K562 (cell line): Measurements from ENCODE around the gene WASF3. TPM values are rescaled to one million over a fixed set of nuclear protein-coding genes. Genes with fewer than 3 reads are reported as not detected.

Source experiments
- ATAC-seq: fragments of 200-7000 bp; cut with Tn5 transposase; 3 replicates; pipeline ENCODE4 v1.9.1; 2020; ENCODE audit warnings: moderate library complexity
- BruUV-seq: library from RNA; stranded (reverse); fragments of 400-500 nt; replicated peaks from 2 replicates; lab custom pipeline; 2021; lab: Mats Ljungman, UMichigan
- CTCF ChIA-PET: fragments of 300-600 bp; formaldehyde crosslinking; extraction: SDS; loops from one replicate; lab custom pipeline; 2021; ENCODE audit warnings: low intra/inter-chr PET ratio; lab: Yijun Ruan, JAX
- POLR2A ChIA-PET: fragments of 300-600, 350-650 bp; sonication (Branson Sonifier 250); formaldehyde crosslinking; extraction: SDS; loops from one replicate; lab custom pipeline; 2021; ENCODE audit warnings: antibody characterized with exemption, inconsistent platforms; lab: Yijun Ruan, JAX
- DNase-seq, 4 experiments: peaks; one replicate each; pipeline versions ENCODE4 v3.0.0 to v3.0.0-alpha.2; 2011 to 2018; ENCODE audit warnings: low spot score in 3 of 4, mixed read lengths in 3 of 4; ENCODE audit errors: extremely low read depth in 1 of 4
- FAIRE-seq: peaks from 2 replicates; lab custom pipeline; 2011; peaks lifted over from hg19 to GRCh38; lab: Jason Lieb, UNC
- H2AFZ ChIP-seq: 2 replicates; pipeline ENCODE4 v1.6.0; 2011; ENCODE audit warnings: low read depth, low read length, control low read depth, inconsistent platforms
- H3K27ac ChIP-seq: fragments of 200-600 bp; 3 replicates; pipeline ENCODE4 v1.8.0; 2011; ENCODE audit warnings: low read depth, mild to moderate bottlenecking, control low read depth, inconsistent platforms, low read length, moderate library complexity, mixed read lengths; ENCODE audit errors: extremely low read depth
- H3K27me3 ChIP-seq, 2 experiments: fragments of 300-600 bp in 1 of 2; 2 replicates in 1 of 2; 3 replicates in 1 of 2; pipeline versions ENCODE4 v1.6.0 to v1.8.0; 2011; ENCODE audit warnings: inconsistent platforms in 2 of 2, low read length in 2 of 2, mild to moderate bottlenecking in 1 of 2, mixed read lengths in 1 of 2, moderate library complexity in 1 of 2; ENCODE audit not compliant: control insufficient read depth in 2 of 2, insufficient read depth in 2 of 2
- H3K36me3 ChIP-seq: fragments of 300-600 bp; 3 replicates; pipeline ENCODE4 v1.8.0; 2011; ENCODE audit warnings: mild to moderate bottlenecking, low read length, inconsistent platforms; ENCODE audit not compliant: control insufficient read depth, insufficient read depth
- H3K4me1 ChIP-seq, 2 experiments: fragments of 200-600 bp in 1 of 2; replicated peaks in 1 of 2; 2 replicates in 1 of 2; 3 replicates in 1 of 2; pipeline versions ENCODE4 v1.5.1 to v1.8.0; 2011; ENCODE audit warnings: inconsistent platforms in 2 of 2, low read length in 2 of 2, mild to moderate bottlenecking in 1 of 2, mixed read lengths in 1 of 2, moderate library complexity in 1 of 2; ENCODE audit not compliant: control insufficient read depth in 2 of 2, insufficient read depth in 2 of 2
- H3K4me2 ChIP-seq: 2 replicates; pipeline ENCODE4 v1.6.1; 2011; ENCODE audit warnings: low read length, control low read depth, inconsistent platforms, mixed read lengths; ENCODE audit not compliant: insufficient read depth
- H3K4me3 ChIP-seq: fragments of 200-600 bp; sonication (generic), shearing (Covaris generic); 2 replicates; pipeline ENCODE4 v1.5.1; 2016; ENCODE audit warnings: control low read depth, inconsistent platforms
- H3K79me2 ChIP-seq: fragments of 200-600 bp; 3 replicates; pipeline ENCODE4 v1.8.0; 2011; ENCODE audit warnings: low read length, inconsistent platforms; ENCODE audit not compliant: control insufficient read depth, insufficient read depth
- H3K9ac ChIP-seq, 2 experiments: 2 replicates each; pipeline versions ENCODE4 v1.6.0 to v1.6.1; 2011; ENCODE audit warnings: low read depth in 2 of 2, low read length in 2 of 2, control low read depth in 1 of 2, inconsistent platforms in 1 of 2, mild to moderate bottlenecking in 1 of 2, mixed read lengths in 1 of 2; ENCODE audit not compliant: insufficient read depth in 1 of 2
- H3K9me1 ChIP-seq: one replicate; pipeline ENCODE4 v1.6.0; 2011; ENCODE audit warnings: inconsistent platforms, mild to moderate bottlenecking, low read length, moderate library complexity; ENCODE audit not compliant: control insufficient read depth, insufficient read depth
- H3K9me3 ChIP-seq: replicated peaks from 2 replicates; pipeline ENCODE4 v1.5.1; 2011; ENCODE audit warnings: low read depth, low read length, inconsistent platforms; ENCODE audit not compliant: control insufficient read depth, insufficient read depth
- H4K20me1 ChIP-seq: replicated peaks from 2 replicates; pipeline ENCODE4 v1.6.1; 2011; ENCODE audit warnings: low read length, inconsistent platforms, mixed read lengths; ENCODE audit not compliant: control insufficient read depth, insufficient read depth
- BRF1 ChIP-seq: IDR thresholded peaks from 3 replicates; pipeline ENCODE4 v1.6.1; 2011; ENCODE audit warnings: borderline replicate concordance, mild to moderate bottlenecking; ENCODE audit not compliant: insufficient read length; ENCODE audit errors: extremely low read depth
- CSDE1 ChIP-seq, 2 experiments: fragments of 450-650 bp; IDR thresholded peaks; 2 replicates each; pipeline ENCODE4 v1.6.1; 2016; ENCODE audit warnings: mild to moderate bottlenecking in 1 of 2
- ESRRA ChIP-seq: fragments of 450-650 bp; IDR thresholded peaks from 2 replicates; pipeline ENCODE4 v1.6.1; 2014; ENCODE audit warnings: low read depth, mild to moderate bottlenecking, moderate library complexity, borderline replicate concordance
- GATAD2B ChIP-seq: fragments of 450-650 bp; IDR thresholded peaks from 2 replicates; pipeline ENCODE4 v1.6.1; 2017; ENCODE audit warnings: mild to moderate bottlenecking, borderline replicate concordance
- HCFC1 ChIP-seq: IDR thresholded peaks from 2 replicates; pipeline ENCODE4 v1.6.1; 2012; ENCODE audit warnings: low read depth, low read length, improper control_type of control experiment
- JUN ChIP-seq, 2 experiments: sonication (generic) in 1 of 2; formaldehyde crosslinking in 1 of 2; IDR thresholded peaks; 2 replicates each; pipeline versions ENCODE4 v1.6.1 to v1.8.0; 2012 to 2022; ENCODE audit warnings: borderline replicate concordance in 2 of 2, mild to moderate bottlenecking in 2 of 2, improper control_type of control experiment in 1 of 2, low read depth in 1 of 2, low read length in 1 of 2, missing genetic modification reagents in 1 of 2
- L3MBTL2 ChIP-seq: fragments of 450-650 bp; IDR thresholded peaks from 2 replicates; pipeline ENCODE4 v1.6.1; 2016; ENCODE audit warnings: mild to moderate bottlenecking, moderate library complexity
- POLR2AphosphoS5 ChIP-seq: IDR thresholded peaks from 2 replicates; pipeline ENCODE4 v1.6.1; 2011; ENCODE audit warnings: mild to moderate bottlenecking, low read depth, low read length, moderate library complexity; ENCODE audit not compliant: control insufficient read depth, insufficient read depth
- PRMT5 ChIP-seq: sonication (generic); formaldehyde crosslinking; IDR thresholded peaks from 2 replicates; pipeline ENCODE4 v1.5.0; 2020; ENCODE audit warnings: missing genetic modification reagents
- RBFOX2 ChIP-seq: fragments of 200-400 bp; formaldehyde crosslinking; IDR thresholded peaks from 2 replicates; pipeline ENCODE4 v1.6.1; 2017; ENCODE audit warnings: low read depth, mild to moderate bottlenecking, low read length, moderate library complexity
- RBM25 ChIP-seq: fragments of 200-400 bp; formaldehyde crosslinking; IDR thresholded peaks from 2 replicates; pipeline ENCODE4 v1.6.1; 2018; ENCODE audit warnings: low read length, low read depth, moderate library complexity; ENCODE audit not compliant: severe bottlenecking
- SAFB ChIP-seq: fragments of 200-400 bp; formaldehyde crosslinking; IDR thresholded peaks from 2 replicates; pipeline ENCODE4 v1.6.1; 2017; ENCODE audit warnings: low read depth, low read length, borderline replicate concordance
- SMAD1 ChIP-seq: fragments of 150-350 bp; IDR thresholded peaks from 2 replicates; pipeline ENCODE4 v1.6.1; 2014; ENCODE audit warnings: low read length, low read depth; ENCODE audit not compliant: partially characterized antibody
- ZNF124 ChIP-seq: sonication (generic); formaldehyde crosslinking; IDR thresholded peaks from 2 replicates; pipeline ENCODE4 v1.8.1; 2022; ENCODE audit warnings: missing genetic modification reagents
- ZNF507 ChIP-seq: conservative IDR thresholded peaks from 2 replicates; pipeline ENCODE4 v1.6.1; 2017; ENCODE audit warnings: missing genetic modification characterization, missing compliant biosample characterization
- ZNF644 ChIP-seq: fragments of 200-800 bp; sonication (Bioruptor generic); IDR thresholded peaks from 2 replicates; pipeline ENCODE4 v1.6.1; 2016; ENCODE audit warnings: low read depth, missing genetic modification characterization, missing compliant biosample characterization
- ZNF778 ChIP-seq: fragments of 450-650 bp; formaldehyde crosslinking; IDR thresholded peaks from 2 replicates; pipeline ENCODE4 v1.4.0; 2020; ENCODE audit warnings: mild to moderate bottlenecking, moderate library complexity
- WGBS: fragments of 100-300 bp; shearing (Covaris generic); methylation state at CpG from one replicate; pipeline ENCODE4 v1.1.6; 2016; ENCODE audit warnings: low coverage, mixed read lengths; ENCODE audit not compliant: insufficient coverage; ENCODE audit errors: missing lambda C conversion rate; 5-methylcytosine and 5-hydroxymethylcytosine counted together
- in situ Hi-C: fragments of 300-500 bp; cut with MboI; formaldehyde crosslinking; loops from 4 replicates; pipeline ENCODE4 v1.15.0; 2018; ENCODE audit warnings: inconsistent platforms, mixed read lengths
- intact Hi-C: fragments of 100-400 bp; cut with micrococcal nuclease; formaldehyde crosslinking; loops from 2 replicates; pipeline ENCODE4 v1.14.2; 2022
- polyA plus RNA-seq, 8 experiments: library from polyadenylated mRNA; depleted of rRNA in 4 of 8; stranded (reverse) in 5 of 8; unstranded in 3 of 8; fragments of >200 nt; fragmentation: Nextera tagmentation in 2 of 8; fragmentation: Illumina TruSeq in 1 of 8; extraction: Ambion mirVana in 2 of 8; extraction: Trizol in 1 of 8; gene quantifications; 2 replicates each; pipeline versions ENCODE4 v1.2.1 to v1.2.3, GENCODE V29; 2011 to 2014; ENCODE audit warnings: inconsistent platforms in 1 of 8, missing spikeins in 1 of 8
- total RNA-seq, 7 experiments: library from RNA; depleted of rRNA in 6 of 7; stranded (reverse); fragments of >200 nt in 6 of 7; fragmentation: Illumina TruSeq in 2 of 7; extraction: Trizol in 2 of 7; gene quantifications; 2 replicates each; pipeline versions ENCODE4 v1.2.1 to v1.2.3, GENCODE V29; 2011 to 2021; ENCODE audit warnings: low replicate concordance in 1 of 7
- TF ChIP-seq, protein P1 (sequence below): sonication (generic); formaldehyde crosslinking; IDR thresholded peaks from 2 replicates; pipeline ENCODE4 v1.8.1; 2022; ENCODE audit warnings: missing genetic modification reagents
- TF ChIP-seq, protein P2 (sequence below): fragments of 250-450 bp; sonication (Bioruptor Pico); IDR thresholded peaks from 2 replicates; pipeline ENCODE4 v1.8.0; 2022; ENCODE audit warnings: moderate library complexity, mild to moderate bottlenecking, inconsistent platforms

Gene WASF3
- total and polyA plus RNA-seq, 9 of the 15 experiments (the other 6 are each of a cell fraction or from before 2014, with no cell fraction given), result 0.04 to 0.43 (median 0.11) TPM

DNA sequence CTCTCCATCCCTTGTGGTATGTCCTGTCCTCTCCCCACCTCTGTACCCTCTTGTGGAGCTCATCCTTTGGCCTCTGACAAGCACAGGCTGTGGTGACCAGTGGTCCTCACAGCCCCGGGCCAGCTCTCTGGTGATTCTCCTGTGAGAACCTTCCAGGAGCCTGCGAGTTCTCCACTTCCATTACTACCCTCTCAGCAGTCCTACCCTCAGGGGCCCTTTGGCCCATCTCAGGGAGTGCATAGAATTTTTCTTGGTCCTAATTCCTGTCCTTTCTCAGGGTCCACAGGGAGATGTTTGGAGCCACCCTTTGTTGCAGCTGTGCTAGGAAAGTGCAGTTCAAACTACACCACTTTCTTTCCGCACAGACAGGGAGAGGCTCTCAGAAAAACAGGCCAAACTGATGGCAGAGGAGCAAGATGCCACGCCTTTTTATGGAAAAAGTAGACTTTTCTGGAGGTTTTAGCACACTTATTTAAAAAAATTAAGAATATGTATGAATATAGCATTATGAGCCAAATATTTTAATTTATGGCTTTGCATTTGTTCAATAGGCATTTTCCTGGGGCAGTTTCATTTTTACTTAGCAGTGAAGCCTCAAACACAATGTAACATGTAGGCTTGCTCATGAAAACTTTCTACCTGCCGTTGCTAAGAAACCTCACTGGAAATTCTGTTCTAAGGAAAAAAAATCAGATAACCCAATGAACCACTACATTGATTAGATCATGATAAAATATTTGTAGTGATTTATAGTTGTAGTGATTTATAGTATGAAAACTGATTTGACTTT is 111.1 kb downstream of the WASF3 start (continued):
- TF ChIP-seq, protein P1, sequence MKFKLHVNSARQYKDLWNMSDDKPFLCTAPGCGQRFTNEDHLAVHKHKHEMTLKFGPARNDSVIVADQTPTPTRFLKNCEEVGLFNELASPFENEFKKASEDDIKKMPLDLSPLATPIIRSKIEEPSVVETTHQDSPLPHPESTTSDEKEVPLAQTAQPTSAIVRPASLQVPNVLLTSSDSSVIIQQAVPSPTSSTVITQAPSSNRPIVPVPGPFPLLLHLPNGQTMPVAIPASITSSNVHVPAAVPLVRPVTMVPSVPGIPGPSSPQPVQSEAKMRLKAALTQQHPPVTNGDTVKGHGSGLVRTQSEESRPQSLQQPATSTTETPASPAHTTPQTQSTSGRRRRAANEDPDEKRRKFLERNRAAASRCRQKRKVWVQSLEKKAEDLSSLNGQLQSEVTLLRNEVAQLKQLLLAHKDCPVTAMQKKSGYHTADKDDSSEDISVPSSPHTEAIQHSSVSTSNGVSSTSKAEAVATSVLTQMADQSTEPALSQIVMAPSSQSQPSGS (CRISPR knock-in tag), result no peak
- no peak for TF ChIP-seq RBM25
- TF ChIP-seq, all 486 proteins: peak for 0

- FAIRE-seq, result no peak
- WGBS, result 3% methylated on average over 5 of the region's 5 CpGs
- intact Hi-C loops, result no loop called here
- no peaks in the 10 kb centered on the region; a peak in 1 of 5 replicates for H3K27me3 ChIP-seq
- H3K79me2 ChIP-seq, result no peaks in the 10 kb centered on the region
- H3K4me1 ChIP-seq, result no peaks in the 10 kb centered on the region
- H3K27ac ChIP-seq, result no peak overlapping the region
- no peaks in the 10 kb centered on the region for H3K36me3 ChIP-seq
- POLR2A ChIA-PET, result no interaction called here
- no peaks in the 10 kb centered on the region for H3K9me3 ChIP-seq
- no peak for ATAC-seq
- no peak for DNase-seq
- no peaks in the 10 kb centered on the region for H4K20me1 ChIP-seq
- H3K9me1 ChIP-seq, result no peaks in the 10 kb centered on the region
- in situ Hi-C loops, result no loop called here
- H2AFZ ChIP-seq, result no peak overlapping the region
- H3K4me2 ChIP-seq, result no peak overlapping the region
- no TSS peak for BruUV-seq
- H3K9ac ChIP-seq, result no peak overlapping the region
- no peak overlapping the region for H3K4me3 ChIP-seq
- CTCF ChIA-PET, result no interaction called here
- TF ChIP-seq ZNF644 (tag), result no peak
- TF ChIP-seq CSDE1 (IDR thresholded peaks at IDR 0.05), result no peak
- no peak for TF ChIP-seq ZNF124 (CRISPR knock-in tag)
- no peak for TF ChIP-seq SAFB
- no peak for TF ChIP-seq ZNF507 (tag)
- TF ChIP-seq ZNF778 (CRISPR knock-in tag), result no peak
- TF ChIP-seq L3MBTL2, result no peak
- no peak for TF ChIP-seq PRMT5 (CRISPR knock-in tag)
- TF ChIP-seq HCFC1, result no peak
- TF ChIP-seq JUN (IDR thresholded peaks at IDR 0.05; ENCODE audit: borderline replicate concordance, low read depth, low read length), result no peak
- no peak for TF ChIP-seq JUN (CRISPR knock-in tag; IDR thresholded peaks at IDR 0.05; ENCODE audit: borderline replicate concordance)
- no peak for TF ChIP-seq POLR2AphosphoS5
- no peak for TF ChIP-seq GATAD2B
- TF ChIP-seq, protein P2, sequence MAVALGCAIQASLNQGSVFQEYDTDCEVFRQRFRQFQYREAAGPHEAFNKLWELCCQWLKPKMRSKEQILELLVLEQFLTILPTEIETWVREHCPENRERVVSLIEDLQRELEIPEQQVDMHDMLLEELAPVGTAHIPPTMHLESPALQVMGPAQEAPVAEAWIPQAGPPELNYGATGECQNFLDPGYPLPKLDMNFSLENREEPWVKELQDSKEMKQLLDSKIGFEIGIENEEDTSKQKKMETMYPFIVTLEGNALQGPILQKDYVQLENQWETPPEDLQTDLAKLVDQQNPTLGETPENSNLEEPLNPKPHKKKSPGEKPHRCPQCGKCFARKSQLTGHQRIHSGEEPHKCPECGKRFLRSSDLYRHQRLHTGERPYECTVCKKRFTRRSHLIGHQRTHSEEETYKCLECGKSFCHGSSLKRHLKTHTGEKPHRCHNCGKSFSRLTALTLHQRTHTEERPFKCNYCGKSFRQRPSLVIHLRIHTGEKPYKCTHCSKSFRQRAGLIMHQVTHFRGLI (CRISPR knock-in tag), result no peak
- TF ChIP-seq SMAD1, result no peak
- no peak for TF ChIP-seq ESRRA
- TF ChIP-seq RBFOX2, result no peak
- TF ChIP-seq BRF1, result no peak
These were observed 116.4 kb downstream of the WASF3 start for GRCh38 chr13:26673890-26674289.
